K562 (cell line): ENCODE results near the gene ASIP. TPM values are rescaled to one million over a fixed set of nuclear protein-coding genes. Genes with fewer than 3 reads are reported as not detected.

Experiments
- ATAC-seq: fragments of 200-7000 bp; cut with Tn5 transposase; 3 replicates; pipeline ENCODE4 v1.9.1; 2020; ENCODE audit warnings: moderate library complexity
- BruUV-seq: library from RNA; stranded (reverse); fragments of 400-500 nt; replicated peaks from 2 replicates; lab custom pipeline; 2021; lab: Mats Ljungman, UMichigan
- CTCF ChIA-PET: fragments of 300-600 bp; formaldehyde crosslinking; extraction: SDS; loops from one replicate; lab custom pipeline; 2021; ENCODE audit warnings: low intra/inter-chr PET ratio; lab: Yijun Ruan, JAX
- POLR2A ChIA-PET: fragments of 300-600, 350-650 bp; sonication (Branson Sonifier 250); formaldehyde crosslinking; extraction: SDS; loops from one replicate; lab custom pipeline; 2021; ENCODE audit warnings: antibody characterized with exemption, inconsistent platforms; lab: Yijun Ruan, JAX
- DNase-seq, 4 experiments: peaks; one replicate each; pipeline versions ENCODE4 v3.0.0 to v3.0.0-alpha.2; 2011 to 2018; ENCODE audit warnings: low spot score in 3 of 4, mixed read lengths in 3 of 4; ENCODE audit errors: extremely low read depth in 1 of 4
- FAIRE-seq: peaks from 2 replicates; lab custom pipeline; 2011; peaks lifted over from hg19 to GRCh38; lab: Jason Lieb, UNC
- H2AFZ ChIP-seq: 2 replicates; pipeline ENCODE4 v1.6.0; 2011; ENCODE audit warnings: low read depth, low read length, control low read depth, inconsistent platforms
- H3K27ac ChIP-seq: fragments of 200-600 bp; 3 replicates; pipeline ENCODE4 v1.8.0; 2011; ENCODE audit warnings: low read depth, mild to moderate bottlenecking, control low read depth, inconsistent platforms, low read length, moderate library complexity, mixed read lengths; ENCODE audit errors: extremely low read depth
- H3K27me3 ChIP-seq, 2 experiments: fragments of 300-600 bp in 1 of 2; 2 replicates in 1 of 2; 3 replicates in 1 of 2; pipeline versions ENCODE4 v1.6.0 to v1.8.0; 2011; ENCODE audit warnings: inconsistent platforms in 2 of 2, low read length in 2 of 2, mild to moderate bottlenecking in 1 of 2, mixed read lengths in 1 of 2, moderate library complexity in 1 of 2; ENCODE audit not compliant: control insufficient read depth in 2 of 2, insufficient read depth in 2 of 2
- H3K36me3 ChIP-seq: fragments of 300-600 bp; 3 replicates; pipeline ENCODE4 v1.8.0; 2011; ENCODE audit warnings: mild to moderate bottlenecking, low read length, inconsistent platforms; ENCODE audit not compliant: control insufficient read depth, insufficient read depth
- H3K4me1 ChIP-seq, 2 experiments: fragments of 200-600 bp in 1 of 2; replicated peaks in 1 of 2; 2 replicates in 1 of 2; 3 replicates in 1 of 2; pipeline versions ENCODE4 v1.5.1 to v1.8.0; 2011; ENCODE audit warnings: inconsistent platforms in 2 of 2, low read length in 2 of 2, mild to moderate bottlenecking in 1 of 2, mixed read lengths in 1 of 2, moderate library complexity in 1 of 2; ENCODE audit not compliant: control insufficient read depth in 2 of 2, insufficient read depth in 2 of 2
- H3K4me2 ChIP-seq: 2 replicates; pipeline ENCODE4 v1.6.1; 2011; ENCODE audit warnings: low read length, control low read depth, inconsistent platforms, mixed read lengths; ENCODE audit not compliant: insufficient read depth
- H3K4me3 ChIP-seq: fragments of 200-600 bp; sonication (generic), shearing (Covaris generic); 2 replicates; pipeline ENCODE4 v1.5.1; 2016; ENCODE audit warnings: control low read depth, inconsistent platforms
- H3K79me2 ChIP-seq: fragments of 200-600 bp; 3 replicates; pipeline ENCODE4 v1.8.0; 2011; ENCODE audit warnings: low read length, inconsistent platforms; ENCODE audit not compliant: control insufficient read depth, insufficient read depth
- H3K9ac ChIP-seq, 2 experiments: 2 replicates each; pipeline versions ENCODE4 v1.6.0 to v1.6.1; 2011; ENCODE audit warnings: low read depth in 2 of 2, low read length in 2 of 2, control low read depth in 1 of 2, inconsistent platforms in 1 of 2, mild to moderate bottlenecking in 1 of 2, mixed read lengths in 1 of 2; ENCODE audit not compliant: insufficient read depth in 1 of 2
- H3K9me1 ChIP-seq: one replicate; pipeline ENCODE4 v1.6.0; 2011; ENCODE audit warnings: inconsistent platforms, mild to moderate bottlenecking, low read length, moderate library complexity; ENCODE audit not compliant: control insufficient read depth, insufficient read depth
- H3K9me3 ChIP-seq: replicated peaks from 2 replicates; pipeline ENCODE4 v1.5.1; 2011; ENCODE audit warnings: low read depth, low read length, inconsistent platforms; ENCODE audit not compliant: control insufficient read depth, insufficient read depth
- H4K20me1 ChIP-seq: replicated peaks from 2 replicates; pipeline ENCODE4 v1.6.1; 2011; ENCODE audit warnings: low read length, inconsistent platforms, mixed read lengths; ENCODE audit not compliant: control insufficient read depth, insufficient read depth
- NBN ChIP-seq: fragments of 450-650 bp; IDR thresholded peaks from 2 replicates; pipeline ENCODE4 v1.6.1; 2016; ENCODE audit warnings: low read depth, mild to moderate bottlenecking
- WGBS: fragments of 100-300 bp; shearing (Covaris generic); methylation state at CpG from one replicate; pipeline ENCODE4 v1.1.6; 2016; ENCODE audit warnings: low coverage, mixed read lengths; ENCODE audit not compliant: insufficient coverage; ENCODE audit errors: missing lambda C conversion rate; 5-methylcytosine and 5-hydroxymethylcytosine counted together
- in situ Hi-C: fragments of 300-500 bp; cut with MboI; formaldehyde crosslinking; loops from 4 replicates; pipeline ENCODE4 v1.15.0; 2018; ENCODE audit warnings: inconsistent platforms, mixed read lengths
- intact Hi-C: fragments of 100-400 bp; cut with micrococcal nuclease; formaldehyde crosslinking; loops from 2 replicates; pipeline ENCODE4 v1.14.2; 2022
- polyA plus RNA-seq, 8 experiments: library from polyadenylated mRNA; depleted of rRNA in 4 of 8; stranded (reverse) in 5 of 8; unstranded in 3 of 8; fragments of >200 nt; fragmentation: Nextera tagmentation in 2 of 8; fragmentation: Illumina TruSeq in 1 of 8; extraction: Ambion mirVana in 2 of 8; extraction: Trizol in 1 of 8; gene quantifications; 2 replicates each; pipeline versions ENCODE4 v1.2.1 to v1.2.3, GENCODE V29; 2011 to 2014; ENCODE audit warnings: inconsistent platforms in 1 of 8, missing spikeins in 1 of 8
- total RNA-seq, 7 experiments: library from RNA; depleted of rRNA in 6 of 7; stranded (reverse); fragments of >200 nt in 6 of 7; fragmentation: Illumina TruSeq in 2 of 7; extraction: Trizol in 2 of 7; gene quantifications; 2 replicates each; pipeline versions ENCODE4 v1.2.1 to v1.2.3, GENCODE V29; 2011 to 2021; ENCODE audit warnings: low replicate concordance in 1 of 7
- TF ChIP-seq, protein P1 (sequence below): fragments of 450-650 bp; formaldehyde crosslinking; IDR thresholded peaks from 2 replicates; pipeline ENCODE4 v1.4.0; 2022; ENCODE audit warnings: missing genetic modification characterization
- TF ChIP-seq, protein P2 (sequence below): fragments of 450-650 bp; IDR thresholded peaks from 2 replicates; pipeline ENCODE4 v1.6.1; 2017; ENCODE audit warnings: mild to moderate bottlenecking, moderate library complexity
- TF ChIP-seq, protein P3 (sequence below): fragments of 450-650 bp; formaldehyde crosslinking; IDR thresholded peaks from 2 replicates; pipeline ENCODE4 v1.4.0; 2022; ENCODE audit warnings: missing genetic modification characterization

The ASIP gene
- total and polyA plus RNA-seq, 9 of the 15 experiments (the other 6 are each of a cell fraction or from before 2014, with no cell fraction given): not detected

DNA sequence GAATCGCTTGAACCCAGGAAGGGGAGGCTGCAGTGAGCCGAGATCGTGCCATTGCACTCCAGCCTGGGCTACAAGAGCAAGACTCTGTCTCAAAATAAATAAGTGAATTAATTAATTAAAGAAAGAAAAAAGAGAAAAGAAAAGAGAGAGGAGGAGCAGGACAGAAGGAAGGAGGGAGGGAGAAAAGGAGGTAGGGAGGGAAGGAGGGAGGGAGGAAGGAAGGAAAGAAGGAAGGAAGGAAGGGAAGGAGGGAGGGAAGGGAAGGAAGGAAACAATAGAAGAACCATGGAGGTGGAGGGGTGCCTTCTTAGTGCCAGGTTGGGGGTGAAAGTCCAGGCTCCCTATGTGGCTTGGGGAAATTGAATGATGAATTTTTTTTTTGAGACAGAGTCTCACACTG, 68.5 kb downstream of the ASIP start:
- ATAC-seq: no peak

More for the DNA sequence above, 68.5 kb downstream of the ASIP start:
- no peaks in the 10 kb centered on the region for H3K36me3 ChIP-seq
- WGBS: 70% methylated on average over 1 of the region's 3 CpGs
- in situ Hi-C loops (loop anchor here (10.0 kb wide), 1 partner anchor 395 kb away; the partner anchor contains the start of gene TP53INP2), intact Hi-C loops (no loop called here)
- H3K9me3 ChIP-seq: no peaks in the 10 kb centered on the region
- no peaks in the 10 kb centered on the region for H4K20me1 ChIP-seq
- H3K9ac ChIP-seq: no peak overlapping the region
- TF ChIP-seq, protein P1, sequence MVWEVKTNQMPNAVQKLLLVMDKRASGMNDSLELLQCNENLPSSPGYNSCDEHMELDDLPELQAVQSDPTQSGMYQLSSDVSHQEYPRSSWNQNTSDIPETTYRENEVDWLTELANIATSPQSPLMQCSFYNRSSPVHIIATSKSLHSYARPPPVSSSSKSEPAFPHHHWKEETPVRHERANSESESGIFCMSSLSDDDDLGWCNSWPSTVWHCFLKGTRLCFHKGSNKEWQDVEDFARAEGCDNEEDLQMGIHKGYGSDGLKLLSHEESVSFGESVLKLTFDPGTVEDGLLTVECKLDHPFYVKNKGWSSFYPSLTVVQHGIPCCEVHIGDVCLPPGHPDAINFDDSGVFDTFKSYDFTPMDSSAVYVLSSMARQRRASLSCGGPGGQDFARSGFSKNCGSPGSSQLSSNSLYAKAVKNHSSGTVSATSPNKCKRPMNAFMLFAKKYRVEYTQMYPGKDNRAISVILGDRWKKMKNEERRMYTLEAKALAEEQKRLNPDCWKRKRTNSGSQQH: no peak
- TF ChIP-seq, protein P2, sequence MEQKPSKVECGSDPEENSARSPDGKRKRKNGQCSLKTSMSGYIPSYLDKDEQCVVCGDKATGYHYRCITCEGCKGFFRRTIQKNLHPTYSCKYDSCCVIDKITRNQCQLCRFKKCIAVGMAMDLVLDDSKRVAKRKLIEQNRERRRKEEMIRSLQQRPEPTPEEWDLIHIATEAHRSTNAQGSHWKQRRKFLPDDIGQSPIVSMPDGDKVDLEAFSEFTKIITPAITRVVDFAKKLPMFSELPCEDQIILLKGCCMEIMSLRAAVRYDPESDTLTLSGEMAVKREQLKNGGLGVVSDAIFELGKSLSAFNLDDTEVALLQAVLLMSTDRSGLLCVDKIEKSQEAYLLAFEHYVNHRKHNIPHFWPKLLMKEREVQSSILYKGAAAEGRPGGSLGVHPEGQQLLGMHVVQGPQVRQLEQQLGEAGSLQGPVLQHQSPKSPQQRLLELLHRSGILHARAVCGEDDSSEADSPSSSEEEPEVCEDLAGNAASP: no peak
- TF ChIP-seq, protein P3, sequence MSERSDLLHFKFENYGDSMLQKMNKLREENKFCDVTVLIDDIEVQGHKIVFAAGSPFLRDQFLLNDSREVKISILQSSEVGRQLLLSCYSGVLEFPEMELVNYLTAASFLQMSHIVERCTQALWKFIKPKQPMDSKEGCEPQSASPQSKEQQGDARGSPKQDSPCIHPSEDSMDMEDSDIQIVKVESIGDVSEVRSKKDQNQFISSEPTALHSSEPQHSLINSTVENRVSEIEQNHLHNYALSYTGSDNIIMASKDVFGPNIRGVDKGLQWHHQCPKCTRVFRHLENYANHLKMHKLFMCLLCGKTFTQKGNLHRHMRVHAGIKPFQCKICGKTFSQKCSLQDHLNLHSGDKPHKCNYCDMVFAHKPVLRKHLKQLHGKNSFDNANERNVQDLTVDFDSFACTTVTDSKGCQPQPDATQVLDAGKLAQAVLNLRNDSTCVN: 0 out of 2 replicates have a peak, but pooled peaks have one; percentile 14
- TF ChIP-seq NBN: no peak
- no peaks in the 10 kb centered on the region for H3K79me2 ChIP-seq
- no peaks in the 10 kb centered on the region for H3K27me3 ChIP-seq
- no peak overlapping the region for H3K4me3 ChIP-seq
- H3K9me1 ChIP-seq: no peaks in the 10 kb centered on the region
- CTCF ChIA-PET: no interaction called here
- H2AFZ ChIP-seq: no peak overlapping the region
- peaks cover 2 to 20% of the 10 kb centered on the region in 2 experiments; a peak in 4 of 5 replicates for H3K4me1 ChIP-seq
- POLR2A ChIA-PET: no interaction called here
- FAIRE-seq (no peak), DNase-seq (no peak)
- no peak overlapping the region for H3K27ac ChIP-seq
- H3K4me2 ChIP-seq: no peak overlapping the region
- no TSS peak for BruUV-seq
